ENCODE measurements around the gene ZNF648.
"Not testable (repeated sequence)": the region's sequence is repeated elsewhere in the genome, so short reads cannot be mapped to it uniquely, and the experiment has no call there.

Gene ZNF648

GRCh38 chr1:182061594-182061993, at the start of gene ZNF648:
Gene ZNF648, minus strand, starts transcription at chr1:182061712. Its CDS starts 3,702 bp downstream, at chr1:182058010.
- no peak for DNase-seq

DNA sequence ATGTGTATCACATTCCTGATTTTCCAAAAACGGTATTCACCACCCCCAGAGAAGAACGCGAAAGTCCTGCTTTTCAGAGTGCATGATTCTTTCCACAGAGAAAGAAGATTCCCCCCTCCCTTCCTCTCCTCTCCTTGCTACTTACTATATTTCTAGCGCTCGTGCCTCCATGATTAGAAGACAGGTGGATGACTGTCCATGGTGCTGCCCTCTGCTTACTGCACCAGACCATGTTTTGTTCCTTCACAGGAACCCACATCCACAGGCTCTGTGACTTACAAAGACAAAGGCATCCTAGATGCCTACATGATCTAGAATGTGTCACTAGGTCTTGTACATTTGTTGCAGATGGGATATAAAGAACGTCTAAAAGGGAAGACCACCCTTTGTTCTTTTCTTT, 49.1 kb upstream of the ZNF648 start:
- DNase-seq = no peak

GRCh38 chr1:182109771-182110170, 48.3 kb upstream of the ZNF648 start:
- DNase-seq = no peak

- DNase-seq = no peak
Observed at GRCh38 chr1:182107209-182107608, 45.7 kb upstream of the ZNF648 start.

DNA sequence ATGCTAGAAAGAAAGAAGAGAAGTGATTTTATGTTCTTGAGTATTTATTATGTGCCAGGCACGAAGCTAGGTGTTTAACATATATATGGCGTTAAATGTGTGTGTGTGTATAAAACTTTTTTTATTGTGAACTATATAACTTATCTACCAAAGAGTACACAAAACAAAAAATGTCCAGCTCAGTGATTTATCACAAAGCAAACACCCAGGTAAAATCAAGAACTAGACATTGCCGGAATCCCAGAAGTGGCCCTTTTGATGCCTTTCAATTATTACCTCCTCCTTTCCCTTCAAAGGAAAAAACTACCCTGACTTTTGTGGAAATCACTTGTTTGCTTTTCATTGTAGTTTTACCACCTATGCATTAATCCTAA, 40.5 kb upstream of the ZNF648 start:
- no peak for DNase-seq

GRCh38 chr1:182101415-182102042, 40.0 kb upstream of the ZNF648 start:
- no peak for DNase-seq

- DNase-seq = no peak
Observed at GRCh38 chr1:182098301-182098700, 36.8 kb upstream of the ZNF648 start.

DNA sequence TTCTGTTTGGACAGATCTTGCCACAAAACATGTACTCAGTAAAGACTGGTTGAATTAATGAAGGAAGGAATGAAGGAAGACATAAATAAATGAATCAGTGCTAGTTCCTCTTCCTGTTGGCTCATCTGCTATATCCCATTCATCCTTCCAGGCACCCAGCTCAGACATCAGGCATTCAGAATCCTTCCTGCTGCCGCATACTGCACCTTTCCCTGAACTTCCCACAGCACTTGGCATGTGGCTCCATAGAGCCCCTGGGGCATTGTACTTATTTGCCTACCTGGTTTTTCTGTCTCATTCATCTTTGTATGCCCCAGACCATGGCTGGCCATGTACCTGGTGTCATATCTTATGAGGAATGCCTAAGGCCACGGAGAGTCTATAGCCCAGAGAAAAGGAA, 34.4 kb upstream of the ZNF648 start:
- no peak for DNase-seq

GRCh38 chr1:182094514-182095005, 33.0 kb upstream of the ZNF648 start:
- not testable (repeated sequence) for DNase-seq

GRCh38 chr1:182093781-182094180, 32.3 kb upstream of the ZNF648 start:
- DNase-seq = no peak

DNA sequence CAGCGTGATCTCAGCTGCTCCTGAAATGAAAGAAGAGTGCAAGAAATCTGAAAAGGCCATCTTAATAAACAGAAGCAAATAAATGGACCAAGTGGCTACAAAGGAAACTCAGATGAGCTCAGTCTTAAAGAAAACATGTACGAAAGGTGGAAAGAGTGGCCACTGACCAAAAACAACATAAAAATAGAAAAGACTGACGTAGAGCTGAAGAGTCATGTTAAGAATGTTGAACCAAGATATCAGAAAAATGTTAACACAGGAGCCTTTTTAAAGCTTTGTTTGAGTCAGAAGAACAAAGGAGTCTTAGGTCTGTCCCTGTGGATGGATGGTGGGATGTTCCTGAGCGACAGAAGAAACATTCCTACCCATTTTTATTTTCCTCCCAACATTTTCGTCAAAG, 30.8 kb upstream of the ZNF648 start:
- no peak for DNase-seq

DNA sequence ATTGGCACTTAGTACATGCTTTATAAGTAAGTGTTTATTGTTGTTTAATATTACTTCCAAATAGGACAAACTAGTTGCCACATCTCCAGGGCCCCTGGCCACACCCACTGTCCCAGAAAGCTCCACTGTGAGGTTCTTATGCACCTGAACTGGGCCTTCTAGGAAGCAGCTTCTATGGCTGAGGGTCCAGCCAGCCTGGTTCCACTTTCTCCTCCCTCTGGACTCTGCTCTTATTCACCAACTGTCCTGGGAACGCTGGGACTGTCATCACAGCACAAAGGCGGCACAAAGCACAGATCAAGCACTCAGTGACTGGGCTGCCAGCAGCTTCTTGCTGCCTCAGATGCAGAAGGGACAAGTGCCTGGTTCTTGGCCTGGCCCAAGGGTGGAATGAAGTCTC, 29.6 kb upstream of the ZNF648 start:
- no peak for DNase-seq

GRCh38 chr1:182087719-182088350, 26.3 kb upstream of the ZNF648 start:
- DNase-seq = no peak

- DNase-seq = no peak
Observed at GRCh38 chr1:182087304-182087703, 25.8 kb upstream of the ZNF648 start.

DNA sequence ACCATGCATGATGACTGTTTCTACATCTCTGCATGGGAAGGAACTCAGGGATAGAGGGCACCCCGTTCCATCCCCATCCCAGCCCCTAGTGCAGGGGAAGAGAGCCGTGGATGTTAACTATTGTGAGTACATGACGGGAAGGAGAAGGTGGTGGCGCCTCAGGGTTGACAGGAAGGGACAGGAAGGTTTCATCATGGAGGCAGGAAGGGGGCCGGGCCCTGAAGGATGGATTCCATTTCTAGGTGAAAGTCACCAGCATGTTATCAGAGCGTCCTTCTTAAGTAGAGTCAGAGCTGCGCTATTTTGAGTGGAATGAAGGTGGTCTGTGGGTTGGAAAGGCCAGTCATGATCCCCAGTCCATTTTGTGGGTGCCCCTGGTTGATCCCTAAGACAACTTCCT, 25.1 kb upstream of the ZNF648 start:
- no peak for DNase-seq

DNA sequence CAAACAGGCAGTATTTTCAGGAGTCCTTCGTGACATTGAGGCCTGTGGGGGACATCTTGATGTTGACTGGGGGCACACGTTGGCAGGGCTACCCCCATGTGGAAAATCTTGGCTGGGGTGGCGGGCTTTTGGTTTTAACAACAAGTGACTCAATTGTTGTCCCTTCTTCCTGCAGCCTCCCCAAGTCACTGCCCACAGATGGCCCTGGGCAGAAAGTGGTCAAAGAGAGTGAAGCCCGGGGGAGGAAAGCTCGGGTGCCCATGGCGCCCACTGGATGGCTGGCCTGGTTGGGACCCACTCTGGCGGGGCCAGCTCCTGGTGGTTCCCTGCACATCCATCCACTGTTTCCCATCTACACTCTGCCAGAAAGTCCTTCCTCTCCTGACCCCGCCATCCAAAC, 24.6 kb upstream of the ZNF648 start:
- no peak for DNase-seq

GRCh38 chr1:182085726-182086125, 24.2 kb upstream of the ZNF648 start:
- DNase-seq = no peak

- DNase-seq = peak; percentile 67
Observed at GRCh38 chr1:182084487-182085316, 23.2 kb upstream of the ZNF648 start.

- DNase-seq = no peak
Observed at GRCh38 chr1:182083851-182084486, 22.5 kb upstream of the ZNF648 start.

DNA sequence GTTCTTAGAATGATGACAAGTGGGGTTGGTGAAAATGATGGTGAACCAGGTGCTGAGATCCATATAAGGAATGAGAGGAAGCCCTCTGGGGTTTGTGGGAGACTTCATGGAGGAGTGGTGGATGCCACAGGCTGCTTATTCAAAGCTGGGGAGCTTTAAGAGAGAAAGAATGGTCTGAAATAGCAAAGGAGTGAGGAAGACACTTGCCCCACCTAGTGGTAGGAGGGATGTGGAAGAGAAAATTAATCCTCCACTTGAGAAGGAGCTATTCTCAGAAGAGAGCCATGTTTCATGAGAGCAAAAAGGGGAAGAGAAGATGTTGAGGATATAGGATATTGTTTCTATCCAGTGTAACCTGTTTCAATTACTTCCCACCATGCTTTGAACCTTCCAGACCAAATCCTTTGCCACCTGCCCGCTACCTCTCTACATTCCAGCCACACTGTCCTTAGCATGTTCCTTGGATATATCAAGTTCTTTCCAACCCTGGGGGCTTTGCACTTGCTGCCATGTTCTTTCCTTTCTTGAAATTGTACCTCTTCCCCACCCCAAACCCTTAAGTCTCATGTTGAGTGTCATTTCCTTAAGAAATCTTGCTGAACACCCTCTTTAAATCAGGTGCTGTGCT, 19.6 kb upstream of the ZNF648 start:
- peak; percentile 51 for DNase-seq

GRCh38 chr1:182080040-182080439, 18.5 kb upstream of the ZNF648 start:
- no peak for DNase-seq

- DNase-seq = no peak
Observed at GRCh38 chr1:182071924-182072323, 10.4 kb upstream of the ZNF648 start.

DNA sequence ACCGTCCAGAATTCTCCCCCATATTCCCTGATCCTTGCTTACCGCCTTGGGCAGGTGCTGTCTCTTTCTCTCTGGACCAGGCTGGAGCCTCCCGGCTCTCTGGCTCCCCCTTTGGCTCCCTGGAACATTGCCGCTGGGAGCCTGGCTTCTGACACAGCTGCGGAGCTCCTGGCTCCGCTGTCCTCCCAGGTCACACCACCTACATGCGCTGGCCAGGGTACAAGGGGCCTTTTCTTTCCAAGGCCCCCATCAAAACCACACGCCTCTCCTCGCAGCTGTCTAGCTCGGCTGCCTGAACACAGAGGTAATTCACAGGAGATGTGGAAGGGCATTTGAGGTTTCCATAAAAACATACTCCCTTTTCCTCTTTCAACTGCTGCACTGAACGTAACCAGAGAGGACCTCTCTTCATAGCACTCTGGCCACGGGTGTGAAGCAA, 7.5 kb upstream of the ZNF648 start:
- DNase-seq = no peak

All from GDM1 (cell line).